ENCODE measurements around the gene EIF5B.

GRCh38 chr2:99442837-99443236 lies 105.6 kb downstream of the EIF5B start:
- no peak for TF ChIP-seq TAF1 (IDR thresholded peaks at IDR 0.05; ENCODE audit: borderline replicate concordance, low read depth, low read length)
- no peak for TF ChIP-seq POLR2AphosphoS5 (IDR thresholded peaks at IDR 0.05; ENCODE audit: low read depth, low read length)

Measured in GM12892 (cell line).